ENCODE results near the gene PLPP3.

PLPP3 gene

GRCh38 chr1:56512724-56513494 lies 66.5 kb downstream of the PLPP3 start:
- H3K4me3 ChIP-seq (ENCODE audit: low read length) = no peak overlapping the region
- no peak for TF ChIP-seq CTCF (conservative IDR thresholded peaks at IDR 0.05; ENCODE audit: low read depth, low read length)
- no peak for DNase-seq (ENCODE audit: low read depth)

GRCh38 chr1:56511766-56512165 lies 67.6 kb downstream of the PLPP3 start:
- no peak for DNase-seq (ENCODE audit: low read depth)
- TF ChIP-seq CTCF (conservative IDR thresholded peaks at IDR 0.05; ENCODE audit: low read depth, low read length) = no peak
- no peak overlapping the region for H3K4me3 ChIP-seq (ENCODE audit: low read length)

GRCh38 chr1:56511364-56511763 lies 68.0 kb downstream of the PLPP3 start:
- DNase-seq (ENCODE audit: low read depth) = no peak
- H3K4me3 ChIP-seq (ENCODE audit: low read length) = no peak overlapping the region
- TF ChIP-seq CTCF (conservative IDR thresholded peaks at IDR 0.05; ENCODE audit: low read depth, low read length) = no peak

- no peak for DNase-seq (ENCODE audit: low read depth)
- H3K4me3 ChIP-seq (ENCODE audit: low read length) = no peak overlapping the region
- no peak for TF ChIP-seq CTCF (conservative IDR thresholded peaks at IDR 0.05; ENCODE audit: low read depth, low read length)
Observed at GRCh38 chr1:56510642-56511021, 68.7 kb downstream of the PLPP3 start.

GRCh38 chr1:56509713-56510641 lies 69.4 kb downstream of the PLPP3 start:
- DNase-seq (ENCODE audit: low read depth) = no peak
- TF ChIP-seq CTCF (conservative IDR thresholded peaks at IDR 0.05; ENCODE audit: low read depth, low read length) = no peak
- H3K4me3 ChIP-seq (ENCODE audit: low read length) = no peak overlapping the region

GRCh38 chr1:56508523-56508983 lies 70.8 kb downstream of the PLPP3 start:
- H3K4me3 ChIP-seq (ENCODE audit: low read length) = no peak overlapping the region
- peak; percentile 31 for DNase-seq (ENCODE audit: low read depth)
- no peak for TF ChIP-seq CTCF (conservative IDR thresholded peaks at IDR 0.05; ENCODE audit: low read depth, low read length)
